HL-60 (cell line): ENCODE data around the gene MYRFL.

ENCODE experiments used
- DNase-seq, 2 experiments: peaks; one replicate each; pipeline ENCODE4 v3.0.0-alpha.2; 2010 to 2020; ENCODE audit warnings: low read depth in 1 of 2, low spot score in 1 of 2
- H3K27ac ChIP-seq: fragments of 250-450 bp; sonication (Bioruptor Pico); replicated peaks from 2 replicates; pipeline ENCODE4 v1.5.1; 2020; ENCODE audit warnings: mild to moderate bottlenecking, moderate library complexity
- H3K27me3 ChIP-seq: fragments of 250-450 bp; sonication (Bioruptor Pico); 2 replicates; pipeline ENCODE4 v1.5.1; 2021; ENCODE audit warnings: mild to moderate bottlenecking, moderate library complexity; ENCODE audit not compliant: insufficient read depth, poor library complexity, severe bottlenecking
- H3K4me3 ChIP-seq: replicated peaks from 2 replicates; pipeline ENCODE4 v1.5.1; 2011; ENCODE audit warnings: mild to moderate bottlenecking, control low read depth, low read length; ENCODE audit not compliant: insufficient read depth
- CTCF ChIP-seq: IDR thresholded peaks from one replicate; pipeline ENCODE4 v1.5.1; 2011; ENCODE audit warnings: low read length, control low read depth, inconsistent platforms; ENCODE audit not compliant: insufficient read depth
- GABPA ChIP-seq: IDR thresholded peaks from 2 replicates; pipeline ENCODE4 v1.6.1; 2012; ENCODE audit warnings: low read depth
- POLR2AphosphoS5 ChIP-seq: IDR thresholded peaks from 2 replicates; pipeline ENCODE4 v1.6.1; 2012; ENCODE audit warnings: low read depth
- SPI1 ChIP-seq: IDR thresholded peaks from 2 replicates; pipeline ENCODE4 v1.6.1; 2012; ENCODE audit warnings: low read depth, mild to moderate bottlenecking, borderline replicate concordance
- TF ChIP-seq, protein P1 (sequence below): IDR thresholded peaks from 2 replicates; pipeline ENCODE4 v1.6.1; 2012; ENCODE audit warnings: low read depth; ENCODE audit not compliant: insufficient replicate concordance

The MYRFL gene

DNA sequence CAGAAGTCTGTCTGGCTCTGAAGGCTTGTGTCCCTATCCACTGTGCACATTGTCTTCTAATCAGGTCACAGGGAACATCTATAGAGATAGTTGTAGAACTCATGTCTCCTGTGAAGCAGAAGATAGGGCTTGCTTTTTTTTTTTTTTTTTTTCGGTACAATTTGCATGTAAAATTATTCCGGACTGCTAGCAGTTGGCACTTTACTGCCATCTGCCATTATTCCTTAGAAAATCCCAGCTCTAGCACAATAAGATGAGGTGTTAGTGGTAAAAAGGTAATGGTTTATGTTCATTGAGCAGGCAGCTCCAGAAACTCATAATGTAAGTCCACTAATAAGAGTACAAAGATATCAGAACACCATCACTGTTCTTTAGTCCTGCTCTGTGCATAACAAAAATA lies 8.7 kb downstream of the MYRFL start:
- no peak for DNase-seq
- Histone ChIP-seq H3K27me3 (no peaks in the 10 kb centered on the region), H3K4me3 (no peak overlapping the region), H3K27ac (no peak overlapping the region)
- TF ChIP-seq POLR2AphosphoS5 (no peak), CTCF (no peak), GABPA (no peak), SPI1 (no peak)
- TF ChIP-seq, protein P1, sequence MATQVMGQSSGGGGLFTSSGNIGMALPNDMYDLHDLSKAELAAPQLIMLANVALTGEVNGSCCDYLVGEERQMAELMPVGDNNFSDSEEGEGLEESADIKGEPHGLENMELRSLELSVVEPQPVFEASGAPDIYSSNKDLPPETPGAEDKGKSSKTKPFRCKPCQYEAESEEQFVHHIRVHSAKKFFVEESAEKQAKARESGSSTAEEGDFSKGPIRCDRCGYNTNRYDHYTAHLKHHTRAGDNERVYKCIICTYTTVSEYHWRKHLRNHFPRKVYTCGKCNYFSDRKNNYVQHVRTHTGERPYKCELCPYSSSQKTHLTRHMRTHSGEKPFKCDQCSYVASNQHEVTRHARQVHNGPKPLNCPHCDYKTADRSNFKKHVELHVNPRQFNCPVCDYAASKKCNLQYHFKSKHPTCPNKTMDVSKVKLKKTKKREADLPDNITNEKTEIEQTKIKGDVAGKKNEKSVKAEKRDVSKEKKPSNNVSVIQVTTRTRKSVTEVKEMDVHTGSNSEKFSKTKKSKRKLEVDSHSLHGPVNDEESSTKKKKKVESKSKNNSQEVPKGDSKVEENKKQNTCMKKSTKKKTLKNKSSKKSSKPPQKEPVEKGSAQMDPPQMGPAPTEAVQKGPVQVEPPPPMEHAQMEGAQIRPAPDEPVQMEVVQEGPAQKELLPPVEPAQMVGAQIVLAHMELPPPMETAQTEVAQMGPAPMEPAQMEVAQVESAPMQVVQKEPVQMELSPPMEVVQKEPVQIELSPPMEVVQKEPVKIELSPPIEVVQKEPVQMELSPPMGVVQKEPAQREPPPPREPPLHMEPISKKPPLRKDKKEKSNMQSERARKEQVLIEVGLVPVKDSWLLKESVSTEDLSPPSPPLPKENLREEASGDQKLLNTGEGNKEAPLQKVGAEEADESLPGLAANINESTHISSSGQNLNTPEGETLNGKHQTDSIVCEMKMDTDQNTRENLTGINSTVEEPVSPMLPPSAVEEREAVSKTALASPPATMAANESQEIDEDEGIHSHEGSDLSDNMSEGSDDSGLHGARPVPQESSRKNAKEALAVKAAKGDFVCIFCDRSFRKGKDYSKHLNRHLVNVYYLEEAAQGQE: no peak

DNA sequence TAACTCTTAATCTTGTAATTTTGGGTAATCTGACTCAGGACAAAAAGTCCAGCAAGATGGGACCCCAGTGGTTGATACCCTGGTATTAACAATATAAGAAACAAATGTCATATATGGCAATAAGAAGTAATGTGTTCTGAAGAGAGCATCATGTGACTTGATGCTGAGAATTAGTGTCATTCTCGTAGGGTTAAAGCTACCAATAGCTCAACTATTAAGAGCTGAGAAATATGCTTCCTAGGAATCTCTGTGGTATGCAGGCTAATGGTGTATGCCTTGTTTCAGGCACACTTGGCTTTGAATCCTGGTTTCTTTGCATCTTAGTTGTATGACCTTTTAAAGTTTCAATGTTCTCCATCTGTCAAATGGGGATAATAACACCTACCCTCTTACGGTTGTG lies 9.1 kb downstream of the MYRFL start:
- DNase-seq: no peak
- TF ChIP-seq, protein P1: no peak
- Histone ChIP-seq H3K27me3 (no peaks in the 10 kb centered on the region), H3K27ac (no peak overlapping the region), H3K4me3 (no peak overlapping the region)

DNA sequence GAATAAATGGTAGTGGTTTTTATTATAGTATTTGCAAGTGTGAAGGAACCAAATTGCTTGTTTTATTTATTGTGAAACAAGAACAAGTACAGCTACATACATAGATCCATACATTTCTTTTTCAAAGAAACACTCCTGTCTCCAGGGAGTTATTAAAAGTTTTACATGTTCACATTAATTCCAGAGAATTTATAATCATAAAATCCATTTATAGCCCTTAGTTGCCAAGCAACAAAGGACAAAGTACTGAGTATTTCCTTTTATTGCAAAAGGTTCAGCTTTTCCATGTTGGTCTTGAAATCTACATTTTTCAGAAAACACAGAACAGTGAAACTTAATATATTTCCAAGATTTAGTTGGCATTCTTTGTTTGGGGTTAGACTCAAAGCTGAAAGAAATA lies 9.5 kb downstream of the MYRFL start:
- Histone ChIP-seq H3K27ac (no peak overlapping the region), H3K4me3 (no peak overlapping the region), H3K27me3 (no peaks in the 10 kb centered on the region)
- TF ChIP-seq GABPA (no peak), POLR2AphosphoS5 (no peak), CTCF (no peak), SPI1 (no peak)
- TF ChIP-seq, protein P1: no peak
- DNase-seq: no peak

DNA sequence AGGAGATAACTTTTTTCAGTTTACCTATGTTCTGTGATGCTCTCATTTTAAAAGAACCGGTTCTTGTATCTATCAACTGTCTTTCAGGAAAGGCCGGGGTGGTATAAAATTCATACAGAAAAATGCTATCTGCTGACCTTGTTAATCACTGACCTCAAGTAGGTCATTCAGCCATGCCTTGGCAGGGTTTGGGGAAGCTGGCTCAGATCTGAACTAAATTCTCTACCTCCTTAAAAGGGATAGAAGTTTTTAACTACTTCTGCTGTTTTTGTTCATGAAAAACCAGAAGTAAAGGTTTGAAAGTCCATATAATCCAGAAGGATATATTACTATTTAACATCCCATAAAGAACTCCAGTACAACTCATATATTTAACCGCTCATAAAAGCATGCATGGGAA lies 10.1 kb downstream of the MYRFL start:
- no peak for DNase-seq
- no peak for TF ChIP-seq CTCF
- no peak for TF ChIP-seq POLR2AphosphoS5
- TF ChIP-seq GABPA: no peak
- TF ChIP-seq SPI1: no peak
- TF ChIP-seq, protein P1: no peak
- Histone ChIP-seq H3K27me3 (no peaks in the 10 kb centered on the region), H3K4me3 (no peak overlapping the region), H3K27ac (no peak overlapping the region)
